HEK293 (cell line): ENCODE measurements around the gene CWF19L1.

Source experiments
- TRIM28 ChIP-seq: IDR thresholded peaks from 2 replicates; pipeline ENCODE4 v1.6.1; 2011; ENCODE audit warnings: low read length, control low read depth, borderline replicate concordance
- WT1 ChIP-seq: fragments of 450-650 bp; formaldehyde crosslinking; IDR thresholded peaks from 2 replicates; pipeline ENCODE4 v1.5.1; 2016; ENCODE audit warnings: missing biosample characterization, missing genetic modification characterization
- ZBTB6 ChIP-seq: fragments of 450-650 bp; formaldehyde crosslinking; IDR thresholded peaks from 2 replicates; pipeline ENCODE4 v1.5.1; 2017; ENCODE audit warnings: missing biosample characterization, missing genetic modification characterization
- ZBTB7A ChIP-seq: fragments of 450-650 bp; formaldehyde crosslinking; IDR thresholded peaks from 2 replicates; pipeline ENCODE4 v1.5.1; 2016; ENCODE audit warnings: low read depth, missing biosample characterization, missing genetic modification characterization
- ZFP69B ChIP-seq: fragments of 450-650 bp; formaldehyde crosslinking; IDR thresholded peaks from 2 replicates; pipeline ENCODE4 v1.5.1; 2016; ENCODE audit warnings: missing biosample characterization, missing genetic modification characterization
- ZNF266 ChIP-seq: fragments of 450-650 bp; formaldehyde crosslinking; IDR thresholded peaks from 2 replicates; pipeline ENCODE4 v1.5.1; 2016; ENCODE audit warnings: missing biosample characterization, missing genetic modification characterization, low read depth
- ZNF280D ChIP-seq: fragments of 450-650 bp; formaldehyde crosslinking; IDR thresholded peaks from 2 replicates; pipeline ENCODE4 v1.5.1; 2016; ENCODE audit warnings: missing biosample characterization, missing genetic modification characterization
- ZNF366 ChIP-seq: fragments of 450-650 bp; formaldehyde crosslinking; conservative IDR thresholded peaks from 2 replicates; pipeline ENCODE4 v1.5.1; 2016; ENCODE audit warnings: missing biosample characterization, missing genetic modification characterization
- ZNF404 ChIP-seq: fragments of 450-650 bp; formaldehyde crosslinking; IDR thresholded peaks from 2 replicates; pipeline ENCODE4 v1.5.1; 2017; ENCODE audit warnings: missing biosample characterization, missing genetic modification characterization
- ZNF518A ChIP-seq: fragments of 450-650 bp; formaldehyde crosslinking; conservative IDR thresholded peaks from 2 replicates; pipeline ENCODE4 v1.5.1; 2016; ENCODE audit warnings: low read depth, missing biosample characterization, missing genetic modification characterization
- ZNF549 ChIP-seq: fragments of 450-650 bp; IDR thresholded peaks from 2 replicates; pipeline ENCODE4 v1.5.1; 2018; ENCODE audit warnings: missing biosample characterization, missing genetic modification characterization, mild to moderate bottlenecking, inconsistent platforms, moderate library complexity
- ZNF629 ChIP-seq: fragments of 450-650 bp; formaldehyde crosslinking; IDR thresholded peaks from 2 replicates; pipeline ENCODE4 v1.5.1; 2017; ENCODE audit warnings: missing biosample characterization, missing genetic modification characterization
- ZNF658 ChIP-seq: fragments of 450-650 bp; formaldehyde crosslinking; IDR thresholded peaks from 2 replicates; pipeline ENCODE4; 2016; ENCODE audit warnings: missing biosample characterization, missing genetic modification characterization
- ZNF76 ChIP-seq: fragments of 450-650 bp; formaldehyde crosslinking; IDR thresholded peaks from 2 replicates; pipeline ENCODE4; 2016; ENCODE audit warnings: low read depth, missing biosample characterization, missing genetic modification characterization, borderline replicate concordance
- TF ChIP-seq, protein P1 (sequence below): fragments of 450-650 bp; formaldehyde crosslinking; conservative IDR thresholded peaks from 2 replicates; pipeline ENCODE4 v1.5.1; 2016; ENCODE audit warnings: low read depth, missing biosample characterization, missing genetic modification characterization
- TF ChIP-seq, protein P2 (sequence below): fragments of 450-650 bp; formaldehyde crosslinking; IDR thresholded peaks from 2 replicates; pipeline ENCODE4 v1.5.1; 2017; ENCODE audit warnings: missing biosample characterization, missing genetic modification characterization
- TF ChIP-seq, protein P3 (sequence below): fragments of 450-650 bp; formaldehyde crosslinking; IDR thresholded peaks from 2 replicates; pipeline ENCODE4 v1.5.1; 2016; ENCODE audit warnings: missing biosample characterization, missing genetic modification characterization
- TF ChIP-seq, protein P4 (sequence below): fragments of 450-650 bp; formaldehyde crosslinking; IDR thresholded peaks from 2 replicates; pipeline ENCODE4 v1.5.1; 2016; ENCODE audit warnings: missing biosample characterization, missing genetic modification characterization

CWF19L1 gene

DNA sequence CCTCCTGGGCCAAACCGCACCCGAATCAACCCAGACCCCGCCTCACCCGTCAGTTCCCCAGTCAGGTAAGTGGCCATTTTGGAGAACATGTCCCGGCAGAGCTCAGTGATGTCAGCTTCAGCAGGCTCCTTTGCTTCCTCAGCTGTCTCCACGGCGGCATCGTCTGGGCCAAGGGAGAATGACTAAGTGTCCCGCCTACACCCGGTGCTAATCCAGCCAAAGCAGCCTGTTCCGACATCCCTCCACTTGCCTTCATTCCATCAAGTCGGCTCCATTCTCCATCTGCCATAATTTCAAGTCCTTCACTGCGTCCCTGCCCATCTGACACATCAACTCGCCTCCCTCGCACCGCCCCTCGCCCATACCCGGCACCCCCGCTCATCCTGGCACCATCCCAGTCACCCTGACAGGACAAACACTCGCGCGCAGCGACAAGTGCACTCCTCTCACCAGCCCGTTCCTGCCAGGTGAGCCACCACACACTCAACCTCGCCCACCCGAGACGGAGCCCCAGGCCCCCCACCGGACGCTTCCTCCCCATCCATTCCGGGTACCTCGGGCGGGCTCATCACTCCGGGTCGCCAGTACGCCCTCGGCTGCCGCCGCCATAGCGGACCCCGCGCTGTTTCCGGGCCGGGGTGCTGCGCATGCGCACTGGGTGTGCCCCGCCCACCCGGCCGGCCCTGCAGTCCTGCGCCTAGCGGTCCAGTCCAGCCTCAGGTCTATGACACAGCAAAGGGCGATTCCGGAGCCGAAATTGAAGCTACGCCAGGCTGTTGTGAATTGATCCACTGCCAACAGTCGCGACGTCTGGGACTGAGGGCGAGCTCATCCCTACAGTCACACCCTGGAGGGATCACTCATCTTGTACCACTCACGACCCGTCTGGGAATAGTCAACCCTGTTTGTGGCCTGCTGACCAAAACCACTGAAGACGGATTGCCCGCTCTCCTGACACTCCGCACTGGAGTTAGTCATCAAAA, 18.9 kb upstream of the CWF19L1 start, which contains the start of gene BLOC1S2 (continued):
- TF ChIP-seq TRIM28 = peak; percentile 45; the same call in 1 of the 2 replicates
- no peak for TF ChIP-seq ZNF518A (tag by site-specific recombination)
- TF ChIP-seq, protein P1, sequence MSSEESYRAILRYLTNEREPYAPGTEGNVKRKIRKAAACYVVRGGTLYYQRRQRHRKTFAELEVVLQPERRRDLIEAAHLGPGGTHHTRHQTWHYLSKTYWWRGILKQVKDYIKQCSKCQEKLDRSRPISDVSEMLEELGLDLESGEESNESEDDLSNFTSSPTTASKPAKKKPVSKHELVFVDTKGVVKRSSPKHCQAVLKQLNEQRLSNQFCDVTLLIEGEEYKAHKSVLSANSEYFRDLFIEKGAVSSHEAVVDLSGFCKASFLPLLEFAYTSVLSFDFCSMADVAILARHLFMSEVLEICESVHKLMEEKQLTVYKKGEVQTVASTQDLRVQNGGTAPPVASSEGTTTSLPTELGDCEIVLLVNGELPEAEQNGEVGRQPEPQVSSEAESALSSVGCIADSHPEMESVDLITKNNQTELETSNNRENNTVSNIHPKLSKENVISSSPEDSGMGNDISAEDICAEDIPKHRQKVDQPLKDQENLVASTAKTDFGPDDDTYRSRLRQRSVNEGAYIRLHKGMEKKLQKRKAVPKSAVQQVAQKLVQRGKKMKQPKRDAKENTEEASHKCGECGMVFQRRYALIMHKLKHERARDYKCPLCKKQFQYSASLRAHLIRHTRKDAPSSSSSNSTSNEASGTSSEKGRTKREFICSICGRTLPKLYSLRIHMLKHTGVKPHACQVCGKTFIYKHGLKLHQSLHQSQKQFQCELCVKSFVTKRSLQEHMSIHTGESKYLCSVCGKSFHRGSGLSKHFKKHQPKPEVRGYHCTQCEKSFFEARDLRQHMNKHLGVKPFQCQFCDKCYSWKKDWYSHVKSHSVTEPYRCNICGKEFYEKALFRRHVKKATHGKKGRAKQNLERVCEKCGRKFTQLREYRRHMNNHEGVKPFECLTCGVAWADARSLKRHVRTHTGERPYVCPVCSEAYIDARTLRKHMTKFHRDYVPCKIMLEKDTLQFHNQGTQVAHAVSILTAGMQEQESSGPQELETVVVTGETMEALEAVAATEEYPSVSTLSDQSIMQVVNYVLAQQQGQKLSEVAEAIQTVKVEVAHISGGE (tag by site-specific recombination) = peak; percentile 95
- TF ChIP-seq ZNF366 (tag by site-specific recombination) = peak; percentile 86
- TF ChIP-seq ZNF549 (tag by site-specific recombination) = no peak
- TF ChIP-seq ZNF629 (tag by site-specific recombination) = peak; percentile 71
- TF ChIP-seq ZNF76 (tag by site-specific recombination) = peak; percentile 86
- peak; percentile 72; the same call in 1 of the 2 replicates for TF ChIP-seq ZFP69B (tag by site-specific recombination)
- TF ChIP-seq, protein P2, sequence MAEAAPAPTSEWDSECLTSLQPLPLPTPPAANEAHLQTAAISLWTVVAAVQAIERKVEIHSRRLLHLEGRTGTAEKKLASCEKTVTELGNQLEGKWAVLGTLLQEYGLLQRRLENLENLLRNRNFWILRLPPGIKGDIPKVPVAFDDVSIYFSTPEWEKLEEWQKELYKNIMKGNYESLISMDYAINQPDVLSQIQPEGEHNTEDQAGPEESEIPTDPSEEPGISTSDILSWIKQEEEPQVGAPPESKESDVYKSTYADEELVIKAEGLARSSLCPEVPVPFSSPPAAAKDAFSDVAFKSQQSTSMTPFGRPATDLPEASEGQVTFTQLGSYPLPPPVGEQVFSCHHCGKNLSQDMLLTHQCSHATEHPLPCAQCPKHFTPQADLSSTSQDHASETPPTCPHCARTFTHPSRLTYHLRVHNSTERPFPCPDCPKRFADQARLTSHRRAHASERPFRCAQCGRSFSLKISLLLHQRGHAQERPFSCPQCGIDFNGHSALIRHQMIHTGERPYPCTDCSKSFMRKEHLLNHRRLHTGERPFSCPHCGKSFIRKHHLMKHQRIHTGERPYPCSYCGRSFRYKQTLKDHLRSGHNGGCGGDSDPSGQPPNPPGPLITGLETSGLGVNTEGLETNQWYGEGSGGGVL = peak; percentile 77
- peak; percentile 93 for TF ChIP-seq ZBTB7A (tag by site-specific recombination)
- peak; percentile 76 for TF ChIP-seq ZNF280D (tag by site-specific recombination)
- no peak for TF ChIP-seq ZNF266 (tag by site-specific recombination)
- TF ChIP-seq, protein P3, sequence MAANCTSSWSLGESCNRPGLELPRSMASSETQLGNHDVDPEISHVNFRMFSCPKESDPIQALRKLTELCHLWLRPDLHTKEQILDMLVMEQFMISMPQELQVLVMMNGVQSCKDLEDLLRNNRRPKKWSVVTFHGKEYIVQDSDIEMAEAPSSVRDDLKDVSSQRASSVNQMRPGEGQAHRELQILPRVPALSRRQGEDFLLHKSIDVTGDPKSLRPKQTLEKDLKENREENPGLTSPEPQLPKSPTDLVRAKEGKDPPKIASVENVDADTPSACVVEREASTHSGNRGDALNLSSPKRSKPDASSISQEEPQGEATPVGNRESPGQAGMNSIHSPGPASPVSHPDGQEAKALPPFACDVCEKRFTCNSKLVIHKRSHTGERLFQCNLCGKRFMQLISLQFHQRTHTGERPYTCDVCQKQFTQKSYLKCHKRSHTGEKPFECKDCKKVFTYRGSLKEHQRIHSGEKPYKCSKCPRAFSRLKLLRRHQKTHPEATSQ (tag by site-specific recombination) = 0 out of 2 replicates have a peak, but pooled peaks have one; percentile 68
- TF ChIP-seq ZBTB6 (tag by site-specific recombination) = peak; percentile 66; the same call in 1 of the 2 replicates
- no peak for TF ChIP-seq ZNF404 (tag by site-specific recombination)
- TF ChIP-seq, protein P4, sequence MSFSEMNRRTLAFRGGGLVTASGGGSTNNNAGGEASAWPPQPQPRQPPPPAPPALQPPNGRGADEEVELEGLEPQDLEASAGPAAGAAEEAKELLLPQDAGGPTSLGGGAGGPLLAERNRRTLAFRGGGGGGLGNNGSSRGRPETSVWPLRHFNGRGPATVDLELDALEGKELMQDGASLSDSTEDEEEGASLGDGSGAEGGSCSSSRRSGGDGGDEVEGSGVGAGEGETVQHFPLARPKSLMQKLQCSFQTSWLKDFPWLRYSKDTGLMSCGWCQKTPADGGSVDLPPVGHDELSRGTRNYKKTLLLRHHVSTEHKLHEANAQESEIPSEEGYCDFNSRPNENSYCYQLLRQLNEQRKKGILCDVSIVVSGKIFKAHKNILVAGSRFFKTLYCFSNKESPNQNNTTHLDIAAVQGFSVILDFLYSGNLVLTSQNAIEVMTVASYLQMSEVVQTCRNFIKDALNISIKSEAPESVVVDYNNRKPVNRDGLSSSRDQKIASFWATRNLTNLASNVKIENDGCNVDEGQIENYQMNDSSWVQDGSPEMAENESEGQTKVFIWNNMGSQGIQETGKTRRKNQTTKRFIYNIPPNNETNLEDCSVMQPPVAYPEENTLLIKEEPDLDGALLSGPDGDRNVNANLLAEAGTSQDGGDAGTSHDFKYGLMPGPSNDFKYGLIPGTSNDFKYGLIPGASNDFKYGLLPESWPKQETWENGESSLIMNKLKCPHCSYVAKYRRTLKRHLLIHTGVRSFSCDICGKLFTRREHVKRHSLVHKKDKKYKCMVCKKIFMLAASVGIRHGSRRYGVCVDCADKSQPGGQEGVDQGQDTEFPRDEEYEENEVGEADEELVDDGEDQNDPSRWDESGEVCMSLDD (tag by site-specific recombination) = peak; percentile 98
- peak; percentile 44 for TF ChIP-seq WT1
- TF ChIP-seq ZNF658 (tag by site-specific recombination) = no peak
